Ascending aorta (tissue), 2 donors: ENCODE measurements around the gene ARPC5L. TPM values are rescaled to one million over a fixed set of nuclear protein-coding genes. Genes with fewer than 3 reads are reported as not detected.
A peak's percentile ranks its signal among the peaks of the same experiment; 100 is the strongest.

ENCODE experiments used
- DNase-seq, 2 donors: peaks; one replicate each; pipeline ENCODE4 v3.0.0-alpha.2; 2019; ENCODE audit warnings: low spot score in 2 of 2
- H3K27ac ChIP-seq, 2 donors: fragments of 200-600 bp; sonication (generic); one replicate each; pipeline ENCODE4 v1.5.1; 2016 to 2017; ENCODE audit warnings: mild to moderate bottlenecking in 1 of 2
- H3K27me3 ChIP-seq: fragments of 200-600 bp; sonication (generic); one replicate; pipeline ENCODE4 v1.5.1; 2017
- H3K36me3 ChIP-seq, 2 donors: fragments of 200-600 bp; sonication (generic); one replicate each; pipeline ENCODE4 v1.5.1; 2016
- H3K4me1 ChIP-seq, 2 donors: fragments of 200-600 bp; sonication (generic); one replicate each; pipeline ENCODE4 v1.5.1; 2016 to 2017; ENCODE audit warnings: mild to moderate bottlenecking in 1 of 2
- H3K4me3 ChIP-seq, 2 donors: fragments of 200-600 bp; sonication (generic); one replicate each; pipeline ENCODE4 v1.5.1; 2016 to 2017; ENCODE audit warnings: mild to moderate bottlenecking in 1 of 2
- H3K9me3 ChIP-seq, 2 donors: fragments of 200-600 bp; sonication (generic); one replicate each; pipeline ENCODE4 v1.5.1; 2016
- intact Hi-C: fragments of 100-400 bp; cut with DNase I; formaldehyde crosslinking; loops from one replicate; pipeline ENCODE4 v1.15.1; 2023
- total RNA-seq: library from RNA; depleted of rRNA; stranded (reverse); fragments of >200 nt; gene quantifications from one replicate; pipeline ENCODE4 v1.1.0, GENCODE V29; 2016
- TF ChIP-seq, protein P1 (sequence below), 3 experiments: fragments of 200-600 bp in 2 of 3; fragments of 450-650 bp in 1 of 3; sonication (generic) in 2 of 3; IDR thresholded peaks; one replicate each; pipeline ENCODE4 v1.5.1; 2016 to 2019; ENCODE audit warnings: antibody characterized with exemption in 3 of 3, mild to moderate bottlenecking in 1 of 3, moderate library complexity in 1 of 3

Gene ARPC5L
- total RNA-seq = 12.0 TPM

DNA sequence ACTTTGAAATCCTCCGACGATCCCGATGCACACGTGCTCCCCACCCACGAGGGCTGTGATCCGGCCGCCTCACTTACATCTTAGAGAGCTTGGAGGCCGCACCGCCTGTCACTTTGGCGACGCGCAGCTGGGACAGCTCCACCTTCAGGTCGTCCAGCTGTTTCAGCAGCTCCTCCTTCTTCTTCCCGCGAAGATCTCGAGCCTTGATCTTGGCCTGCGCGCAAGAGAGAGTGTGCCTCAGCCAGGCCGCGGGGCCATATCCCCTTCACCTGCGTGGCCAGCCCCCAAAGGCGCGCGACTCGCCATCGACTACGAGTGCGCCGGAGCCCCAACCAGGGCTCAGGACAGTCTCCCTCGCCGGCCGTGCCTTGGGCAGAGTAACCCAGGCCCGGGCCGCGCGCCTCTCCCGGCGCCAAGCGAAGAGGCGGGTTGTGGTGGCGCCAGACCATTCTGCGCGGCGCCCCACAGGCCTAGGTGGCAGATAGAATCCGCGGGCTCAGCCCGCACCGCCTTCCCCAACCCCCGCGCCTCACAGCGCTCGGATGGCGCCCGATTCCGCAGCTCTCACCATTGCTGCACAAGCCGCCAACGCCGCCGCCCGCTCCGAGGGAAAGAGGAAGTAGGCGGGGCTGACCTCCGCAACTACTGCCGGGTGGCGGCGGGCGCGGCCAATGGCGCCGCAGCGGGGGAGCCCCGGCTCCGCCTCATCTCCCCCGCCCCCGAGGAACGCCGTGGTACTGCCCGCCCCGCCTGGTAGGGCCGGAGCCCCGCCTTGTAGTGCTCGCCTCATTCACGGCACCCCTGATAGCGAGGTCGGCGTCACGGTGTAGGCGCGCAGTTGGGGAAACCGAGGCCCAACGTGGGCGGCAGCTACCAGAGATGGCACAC lies at the start of gene ARPC5L, which contains the start of gene RPL35:
Gene ARPC5L, plus strand, starts transcription at position 789 of the 888 bp plus-strand sequence. CDS start 7,161 bp downstream, outside the sequence.
Gene RPL35, minus strand, starts transcription at position 616 of the 888 bp plus-strand sequence. Its CDS starts 45 bp downstream, at position 571.
- intact Hi-C loops = loop anchor here (1.0 to 10.0 kb wide), 7 partner anchors 8 to 444 kb away; partner anchors contain the start of genes GAPVD1, HSPA5, NR6A1 and PSMB7

DNA sequence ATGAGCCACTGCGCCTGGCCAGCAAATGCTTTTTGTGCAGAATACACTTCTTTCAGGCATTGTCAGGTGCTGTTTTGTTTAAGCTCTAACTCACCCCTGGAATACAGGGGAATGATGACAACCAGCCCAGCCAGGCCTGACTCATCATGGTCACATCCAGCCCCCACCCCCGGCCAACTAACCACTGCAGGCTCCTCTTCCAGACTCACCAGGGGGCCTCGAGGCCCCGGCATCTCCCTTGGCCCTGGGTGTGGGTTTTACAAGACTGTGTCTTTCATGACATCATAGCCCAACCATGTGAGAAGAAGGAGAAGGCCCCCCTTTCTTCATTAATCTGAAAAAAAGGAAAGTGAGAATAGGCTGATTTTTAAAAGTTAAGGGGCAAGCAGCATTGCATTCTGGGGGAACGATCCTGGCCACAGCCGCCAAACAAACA lies 49.5 kb upstream of the ARPC5L start:
- Histone ChIP-seq H3K9me3 (no peaks in the 10 kb centered on the region), H3K27me3 (no peaks in the 10 kb centered on the region), H3K36me3 (no peaks in the 10 kb centered on the region), H3K4me3 (no peak overlapping the region), H3K27ac (no peak overlapping the region), H3K4me1 (no peaks in the 10 kb centered on the region)
- intact Hi-C loops = loop anchor here (10.0 kb wide), 1 partner anchor 308 kb away; the partner anchor contains the start of gene NR5A1
- DNase-seq = no peak
- TF ChIP-seq, protein P1, sequence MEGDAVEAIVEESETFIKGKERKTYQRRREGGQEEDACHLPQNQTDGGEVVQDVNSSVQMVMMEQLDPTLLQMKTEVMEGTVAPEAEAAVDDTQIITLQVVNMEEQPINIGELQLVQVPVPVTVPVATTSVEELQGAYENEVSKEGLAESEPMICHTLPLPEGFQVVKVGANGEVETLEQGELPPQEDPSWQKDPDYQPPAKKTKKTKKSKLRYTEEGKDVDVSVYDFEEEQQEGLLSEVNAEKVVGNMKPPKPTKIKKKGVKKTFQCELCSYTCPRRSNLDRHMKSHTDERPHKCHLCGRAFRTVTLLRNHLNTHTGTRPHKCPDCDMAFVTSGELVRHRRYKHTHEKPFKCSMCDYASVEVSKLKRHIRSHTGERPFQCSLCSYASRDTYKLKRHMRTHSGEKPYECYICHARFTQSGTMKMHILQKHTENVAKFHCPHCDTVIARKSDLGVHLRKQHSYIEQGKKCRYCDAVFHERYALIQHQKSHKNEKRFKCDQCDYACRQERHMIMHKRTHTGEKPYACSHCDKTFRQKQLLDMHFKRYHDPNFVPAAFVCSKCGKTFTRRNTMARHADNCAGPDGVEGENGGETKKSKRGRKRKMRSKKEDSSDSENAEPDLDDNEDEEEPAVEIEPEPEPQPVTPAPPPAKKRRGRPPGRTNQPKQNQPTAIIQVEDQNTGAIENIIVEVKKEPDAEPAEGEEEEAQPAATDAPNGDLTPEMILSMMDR (IDR thresholded peaks at IDR 0.05) = no peak

More for the DNA sequence above, at the start of gene ARPC5L, which contains the start of gene RPL35:
- DNase-seq = peak; percentile 74 to 97
- peak within 1 kb of the TSS; percentile 88 to 98 for H3K4me3 ChIP-seq
- H3K36me3 ChIP-seq = peaks cover 32 to 41% of the 10 kb centered on the region in 2 donors
- no peaks in the 10 kb centered on the region for H3K27me3 ChIP-seq
- H3K27ac ChIP-seq = peak within 1 kb of the TSS; percentile 90 to 97
- no peaks in the 10 kb centered on the region for H3K9me3 ChIP-seq
- H3K4me1 ChIP-seq = peaks cover 8 to 13% of the 10 kb centered on the region in 2 donors
- TF ChIP-seq, protein P1 (IDR thresholded peaks at IDR 0.05) = peak in 2 of 3 experiments; percentile 24 to 25

DNA sequence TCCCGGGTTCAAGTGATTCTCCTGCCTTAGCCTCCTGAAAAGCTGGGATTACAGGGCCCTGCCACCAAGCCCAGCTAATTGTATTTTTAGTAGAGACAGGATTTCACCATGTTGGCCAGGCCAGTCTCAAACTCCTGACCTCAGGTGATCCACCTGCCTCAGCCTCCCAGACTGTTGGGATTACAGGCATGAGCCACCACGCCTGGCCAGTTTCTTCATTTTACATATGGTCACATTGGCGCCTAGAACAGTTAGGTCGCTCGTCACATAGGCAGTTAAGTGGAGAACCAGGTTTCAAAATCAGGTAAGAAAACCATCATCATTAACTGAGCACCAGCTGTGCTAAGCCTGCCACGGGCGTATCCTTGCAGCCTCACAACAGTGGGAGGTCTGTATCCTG lies 48.9 kb upstream of the ARPC5L start:
- no peak overlapping the region for H3K27ac ChIP-seq
- TF ChIP-seq, protein P1 (IDR thresholded peaks at IDR 0.05) = no peak
- H3K9me3 ChIP-seq = no peaks in the 10 kb centered on the region

DNA sequence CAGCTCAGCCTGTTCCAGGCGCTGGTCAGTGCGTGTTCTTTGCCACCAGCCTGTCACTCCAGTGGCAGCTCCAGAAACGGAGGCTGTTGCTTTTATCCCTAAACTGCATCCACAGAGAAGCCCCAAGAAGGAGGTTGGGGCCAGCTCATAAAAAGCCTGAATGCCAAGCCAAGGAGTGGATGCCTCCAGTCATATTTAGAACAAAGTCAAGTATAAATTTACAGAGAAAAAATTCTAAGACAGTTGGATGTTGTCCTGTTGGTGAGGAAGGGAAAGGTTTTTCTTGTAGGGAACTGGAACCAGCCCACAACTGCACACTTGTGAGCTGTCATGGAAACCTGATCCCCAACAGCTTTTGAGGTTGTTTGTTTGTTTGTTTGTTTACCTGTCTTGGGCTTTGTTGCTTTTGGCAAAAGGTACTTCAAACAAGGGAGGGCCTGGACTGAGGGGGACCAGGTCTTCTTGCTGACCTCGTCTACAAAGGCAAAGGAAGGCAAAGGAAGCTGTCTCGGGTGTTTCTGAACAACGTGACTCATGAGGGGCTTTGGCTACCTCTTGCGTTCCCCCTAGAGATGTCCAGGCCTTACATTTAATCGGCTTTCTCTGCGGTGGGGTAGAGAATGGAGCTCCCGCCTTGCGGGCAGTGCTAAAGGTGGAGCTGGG lies 48.3 kb upstream of the ARPC5L start:
- intact Hi-C loops = loop anchor here (10.0 kb wide), 1 partner anchor 309 kb away; the partner anchor contains the start of gene NR5A1
- no peak overlapping the region for H3K27ac ChIP-seq
- no peaks in the 10 kb centered on the region for H3K9me3 ChIP-seq
- no peak overlapping the region for H3K4me3 ChIP-seq
- no peak for DNase-seq
- no peaks in the 10 kb centered on the region for H3K4me1 ChIP-seq
- TF ChIP-seq, protein P1 (IDR thresholded peaks at IDR 0.05) = no peak
- H3K36me3 ChIP-seq = no peaks in the 10 kb centered on the region
- no peaks in the 10 kb centered on the region for H3K27me3 ChIP-seq

More for the DNA sequence above, 48.9 kb upstream of the ARPC5L start:
- DNase-seq = no peak
- no peak overlapping the region for H3K4me3 ChIP-seq
- intact Hi-C loops = loop anchor here (10.0 kb wide), 1 partner anchor 308 kb away; the partner anchor contains the start of gene NR5A1
- H3K36me3 ChIP-seq = no peaks in the 10 kb centered on the region
- H3K4me1 ChIP-seq = no peaks in the 10 kb centered on the region
- no peaks in the 10 kb centered on the region for H3K27me3 ChIP-seq

DNA sequence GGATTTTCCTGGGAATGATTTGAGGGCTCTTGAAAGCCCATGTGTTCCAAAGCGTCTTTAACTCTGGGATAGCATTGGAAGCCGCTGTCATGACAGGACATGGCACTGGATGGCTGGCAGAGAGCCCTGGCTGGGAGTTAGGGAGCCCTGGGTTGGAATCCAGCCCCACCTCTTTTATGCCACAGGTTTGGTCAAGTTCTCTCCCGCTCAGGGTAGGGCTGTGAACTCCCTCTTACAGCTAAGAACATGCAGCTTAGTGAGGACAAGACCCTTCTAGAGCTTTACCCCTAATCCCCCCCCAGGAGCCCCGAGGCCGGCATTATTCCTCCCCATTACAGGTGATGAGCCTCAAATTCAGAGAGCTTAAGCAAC lies 47.8 kb upstream of the ARPC5L start:
- no peaks in the 10 kb centered on the region for H3K27me3 ChIP-seq
- TF ChIP-seq, protein P1 (IDR thresholded peaks at IDR 0.05) = no peak
- no peaks in the 10 kb centered on the region for H3K4me1 ChIP-seq
- no peak for DNase-seq
- H3K27ac ChIP-seq = no peak overlapping the region
- no peak overlapping the region for H3K4me3 ChIP-seq
- intact Hi-C loops = loop anchor here (10.0 kb wide), 1 partner anchor 309 kb away; the partner anchor contains the start of gene NR5A1
- no peaks in the 10 kb centered on the region for H3K36me3 ChIP-seq
- H3K9me3 ChIP-seq = no peaks in the 10 kb centered on the region
